Panc1 (cell line): ENCODE measurements around the gene SUDS3. TPM values are rescaled to one million over a fixed set of nuclear protein-coding genes. Genes with fewer than 3 reads are reported as not detected.

Experiments
- ATAC-seq: fragments of 200-7000 bp; cut with Tn5 transposase; 2 replicates; pipeline ENCODE4 v1.9.1; 2020; ENCODE audit warnings: mild to moderate bottlenecking, moderate library complexity
- BruUV-seq: library from RNA; stranded (reverse); fragments of 400-500 nt; replicated peaks from 2 replicates; lab custom pipeline; 2021; lab: Mats Ljungman, UMichigan
- CTCF ChIA-PET: fragments of 300-600 bp; sonication (Branson Sonifier 250); formaldehyde crosslinking; loops from one replicate; lab custom pipeline; 2022; ENCODE audit warnings: antibody characterized with exemption; lab: Charles Lee
- POLR2A ChIA-PET: fragments of 300-600 bp; sonication (Branson Sonifier 250); formaldehyde crosslinking; loops from one replicate; lab custom pipeline; 2022; ENCODE audit warnings: antibody characterized with exemption; lab: Charles Lee
- DNase-seq: peaks from one replicate; pipeline ENCODE4 v3.0.0-alpha.2; 2010; ENCODE audit warnings: low read depth, low spot score
- H3K27ac ChIP-seq: 2 replicates; pipeline ENCODE4 v1.5.1; 2011; ENCODE audit warnings: mild to moderate bottlenecking, low read length, inconsistent platforms
- H3K27me3 ChIP-seq: fragments of 200-500 bp; sonication (Bioruptor generic); 2 replicates; pipeline ENCODE4 v1.6.0; 2014; ENCODE audit warnings: low read length, inconsistent platforms; ENCODE audit not compliant: control insufficient read depth, insufficient read depth
- H3K36me3 ChIP-seq: fragments of 200-500 bp; sonication (Bioruptor generic); 2 replicates; pipeline ENCODE4 v1.5.1; 2014; ENCODE audit warnings: inconsistent platforms, mild to moderate bottlenecking, low read length, moderate library complexity; ENCODE audit not compliant: control insufficient read depth, insufficient read depth
- H3K4me1 ChIP-seq: 2 replicates; pipeline ENCODE4 v1.5.1; 2011; ENCODE audit warnings: inconsistent platforms, mild to moderate bottlenecking, low read length, moderate library complexity; ENCODE audit not compliant: control insufficient read depth, insufficient read depth
- H3K4me3 ChIP-seq, 2 experiments: 2 replicates each; pipeline ENCODE4 v1.5.1; 2011 to 2012; ENCODE audit warnings: low read depth in 2 of 2, low read length in 2 of 2, mild to moderate bottlenecking in 2 of 2, inconsistent platforms in 1 of 2, moderate library complexity in 1 of 2
- H3K9me3 ChIP-seq: fragments of 200-500 bp; sonication (Bioruptor generic); 2 replicates; pipeline ENCODE4 v1.5.1; 2014; ENCODE audit warnings: low read depth, mild to moderate bottlenecking, inconsistent platforms, low read length, moderate library complexity; ENCODE audit not compliant: control insufficient read depth, insufficient read depth
- POLR2AphosphoS5 ChIP-seq: IDR thresholded peaks from 2 replicates; pipeline ENCODE4 v1.6.1; 2012; ENCODE audit warnings: mild to moderate bottlenecking, low read depth, low read length, moderate library complexity
- SIN3A ChIP-seq: IDR thresholded peaks from 2 replicates; pipeline ENCODE4 v1.6.1; 2012; ENCODE audit warnings: low read depth, mild to moderate bottlenecking, low read length, moderate library complexity, borderline replicate concordance; ENCODE audit not compliant: insufficient read depth
- TCF7L2 ChIP-seq: IDR thresholded peaks from 2 replicates; pipeline ENCODE4 v1.6.1; 2011; ENCODE audit warnings: mild to moderate bottlenecking, low read depth, low read length, inconsistent platforms
- in situ Hi-C: cut with HindIII; loops from 2 replicates; pipeline ENCODE4 v1.10.0; 2016; ENCODE audit warnings: low sequenced_read_pairs, low pct_unique_long_range_greater_than_20kb
- intact Hi-C: fragments of 100-400 bp; cut with micrococcal nuclease; formaldehyde crosslinking; loops from one replicate; pipeline ENCODE4 v1.10.0; 2022; ENCODE audit not compliant: unreplicated experiment
- total RNA-seq: library from RNA; stranded (reverse); gene quantifications from one replicate; pipeline ENCODE4 v1.2.1, GENCODE V29; 2021; ENCODE audit not compliant: unreplicated experiment
- TF ChIP-seq, protein P1 (sequence below): fragments of 450-650 bp; IDR thresholded peaks from 2 replicates; pipeline ENCODE4 v1.5.1; 2017; ENCODE audit warnings: mild to moderate bottlenecking
- TF ChIP-seq, protein P2 (sequence below), 2 experiments: IDR thresholded peaks; 2 replicates each; pipeline ENCODE4 v1.6.1; 2011 to 2012; ENCODE audit warnings: low read depth in 2 of 2, control low read depth in 1 of 2, low read length in 1 of 2, mild to moderate bottlenecking in 1 of 2, moderate library complexity in 1 of 2; ENCODE audit not compliant: insufficient read depth in 1 of 2

The SUDS3 gene
- total RNA-seq, 1 experiment from 2014 or later: 37.4 TPM

DNA sequence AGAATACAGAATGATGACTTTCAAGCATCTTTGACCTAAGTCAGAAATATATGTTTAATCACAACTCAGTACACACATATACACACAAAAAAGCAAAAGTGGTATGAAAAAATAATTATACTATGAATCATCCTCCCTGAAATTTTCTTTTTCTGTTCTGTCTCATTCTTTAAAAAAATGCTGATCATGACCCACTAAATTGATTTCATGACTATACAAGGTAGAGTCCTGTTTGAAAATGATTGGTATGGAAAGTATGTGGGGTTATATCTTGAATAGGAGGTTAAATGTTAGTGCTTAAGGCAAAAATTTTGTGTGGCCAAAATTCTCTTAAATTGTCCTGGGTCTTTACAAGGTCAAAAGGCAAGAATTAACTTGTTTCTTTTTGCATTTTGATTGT, 80.4 kb downstream of the SUDS3 start:
- DNase-seq: no peak
- TF ChIP-seq POLR2AphosphoS5 (no peak), SIN3A (no peak)
- TF ChIP-seq, protein P1, sequence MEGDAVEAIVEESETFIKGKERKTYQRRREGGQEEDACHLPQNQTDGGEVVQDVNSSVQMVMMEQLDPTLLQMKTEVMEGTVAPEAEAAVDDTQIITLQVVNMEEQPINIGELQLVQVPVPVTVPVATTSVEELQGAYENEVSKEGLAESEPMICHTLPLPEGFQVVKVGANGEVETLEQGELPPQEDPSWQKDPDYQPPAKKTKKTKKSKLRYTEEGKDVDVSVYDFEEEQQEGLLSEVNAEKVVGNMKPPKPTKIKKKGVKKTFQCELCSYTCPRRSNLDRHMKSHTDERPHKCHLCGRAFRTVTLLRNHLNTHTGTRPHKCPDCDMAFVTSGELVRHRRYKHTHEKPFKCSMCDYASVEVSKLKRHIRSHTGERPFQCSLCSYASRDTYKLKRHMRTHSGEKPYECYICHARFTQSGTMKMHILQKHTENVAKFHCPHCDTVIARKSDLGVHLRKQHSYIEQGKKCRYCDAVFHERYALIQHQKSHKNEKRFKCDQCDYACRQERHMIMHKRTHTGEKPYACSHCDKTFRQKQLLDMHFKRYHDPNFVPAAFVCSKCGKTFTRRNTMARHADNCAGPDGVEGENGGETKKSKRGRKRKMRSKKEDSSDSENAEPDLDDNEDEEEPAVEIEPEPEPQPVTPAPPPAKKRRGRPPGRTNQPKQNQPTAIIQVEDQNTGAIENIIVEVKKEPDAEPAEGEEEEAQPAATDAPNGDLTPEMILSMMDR: no peak
- TF ChIP-seq, protein P2, sequence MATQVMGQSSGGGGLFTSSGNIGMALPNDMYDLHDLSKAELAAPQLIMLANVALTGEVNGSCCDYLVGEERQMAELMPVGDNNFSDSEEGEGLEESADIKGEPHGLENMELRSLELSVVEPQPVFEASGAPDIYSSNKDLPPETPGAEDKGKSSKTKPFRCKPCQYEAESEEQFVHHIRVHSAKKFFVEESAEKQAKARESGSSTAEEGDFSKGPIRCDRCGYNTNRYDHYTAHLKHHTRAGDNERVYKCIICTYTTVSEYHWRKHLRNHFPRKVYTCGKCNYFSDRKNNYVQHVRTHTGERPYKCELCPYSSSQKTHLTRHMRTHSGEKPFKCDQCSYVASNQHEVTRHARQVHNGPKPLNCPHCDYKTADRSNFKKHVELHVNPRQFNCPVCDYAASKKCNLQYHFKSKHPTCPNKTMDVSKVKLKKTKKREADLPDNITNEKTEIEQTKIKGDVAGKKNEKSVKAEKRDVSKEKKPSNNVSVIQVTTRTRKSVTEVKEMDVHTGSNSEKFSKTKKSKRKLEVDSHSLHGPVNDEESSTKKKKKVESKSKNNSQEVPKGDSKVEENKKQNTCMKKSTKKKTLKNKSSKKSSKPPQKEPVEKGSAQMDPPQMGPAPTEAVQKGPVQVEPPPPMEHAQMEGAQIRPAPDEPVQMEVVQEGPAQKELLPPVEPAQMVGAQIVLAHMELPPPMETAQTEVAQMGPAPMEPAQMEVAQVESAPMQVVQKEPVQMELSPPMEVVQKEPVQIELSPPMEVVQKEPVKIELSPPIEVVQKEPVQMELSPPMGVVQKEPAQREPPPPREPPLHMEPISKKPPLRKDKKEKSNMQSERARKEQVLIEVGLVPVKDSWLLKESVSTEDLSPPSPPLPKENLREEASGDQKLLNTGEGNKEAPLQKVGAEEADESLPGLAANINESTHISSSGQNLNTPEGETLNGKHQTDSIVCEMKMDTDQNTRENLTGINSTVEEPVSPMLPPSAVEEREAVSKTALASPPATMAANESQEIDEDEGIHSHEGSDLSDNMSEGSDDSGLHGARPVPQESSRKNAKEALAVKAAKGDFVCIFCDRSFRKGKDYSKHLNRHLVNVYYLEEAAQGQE (IDR thresholded peaks at IDR 0.05; ENCODE audit: insufficient read depth in 1 of 2, low read depth in 2 of 2, low read length in 1 of 2): no peak
- ATAC-seq: no peak
- Histone ChIP-seq H3K4me3 (no peak overlapping the region), H3K27ac (no peak overlapping the region), H3K27me3 (peaks cover 4% of the 10 kb centered on the region; the same call in 1 of the 2 replicates), H3K4me1 (no peaks in the 10 kb centered on the region), H3K36me3 (no peaks in the 10 kb centered on the region), H3K9me3 (no peaks in the 10 kb centered on the region)
- no TSS peak for BruUV-seq
- intact Hi-C loops (no loop called here), in situ Hi-C loops (no loop called here)
- POLR2A ChIA-PET: no interaction called here
- CTCF ChIA-PET: no interaction called here

DNA sequence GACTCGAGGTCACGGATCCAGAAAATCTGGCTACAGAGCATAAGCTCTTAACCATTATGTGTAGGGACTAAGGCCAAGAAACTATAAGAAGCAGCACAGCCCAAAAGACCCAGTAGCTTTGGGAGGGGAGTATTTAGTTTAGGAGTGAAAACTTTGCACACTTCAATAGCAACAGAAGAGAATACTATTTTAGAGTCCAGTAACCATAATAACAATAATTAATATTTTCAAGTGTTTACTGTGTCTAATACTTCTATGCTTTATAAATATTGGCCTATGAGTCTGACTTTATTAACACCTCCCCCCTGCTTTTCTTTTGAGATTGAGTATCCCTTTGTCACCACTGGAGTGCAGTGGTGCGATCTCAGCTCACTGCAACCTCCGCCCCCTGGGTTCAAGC, 82.8 kb downstream of the SUDS3 start:
- ChIA-PET CTCF (interaction anchor here (0.7 kb wide), 1 partner anchor 223 kb away, joined by 7 read pairs; no protein-coding TSS in a partner anchor), POLR2A (no interaction called here)
- Histone ChIP-seq H3K9me3 (no peaks in the 10 kb centered on the region), H3K4me1 (no peaks in the 10 kb centered on the region), H3K4me3 (no peak overlapping the region), H3K27me3 (no peaks in the 10 kb centered on the region), H3K27ac (no peak overlapping the region), H3K36me3 (no peaks in the 10 kb centered on the region)
- intact Hi-C loops (no loop called here), in situ Hi-C loops (no loop called here)
- DNase-seq: no peak
- ATAC-seq: no peak
- BruUV-seq: no TSS peak
- TF ChIP-seq POLR2AphosphoS5 (no peak), SIN3A (no peak), TCF7L2 (no peak)
- TF ChIP-seq, protein P1: no peak
- TF ChIP-seq, protein P2 (IDR thresholded peaks at IDR 0.05; ENCODE audit: insufficient read depth in 1 of 2, low read depth in 2 of 2, low read length in 1 of 2): no peak
